ENCODE results near the gene MAPK8.
A peak's percentile ranks its signal among the peaks of the same experiment; 100 is the strongest.

The MAPK8 gene

GRCh38 chr10:48468866-48469511, 162.5 kb downstream of the MAPK8 start:
- no peak overlapping the region for H3K4me3 Mint-ChIP-seq
- no peak overlapping the region for H3K27ac Mint-ChIP-seq
- H3K9me3 Mint-ChIP-seq: no peaks in the 10 kb centered on the region
- no peaks in the 10 kb centered on the region for H3K36me3 Mint-ChIP-seq
- H3K4me1 Mint-ChIP-seq: no peaks in the 10 kb centered on the region
- DNase-seq (ENCODE audit: low spot score in 2 of 2): no peak
- peak; percentile 12 for ATAC-seq

GRCh38 chr10:48469516-48470020, 163.1 kb downstream of the MAPK8 start:
- ATAC-seq: no peak
- Mint-ChIP-seq H3K27ac (no peak overlapping the region), H3K36me3 (no peaks in the 10 kb centered on the region), H3K4me3 (no peak overlapping the region), H3K9me3 (no peaks in the 10 kb centered on the region), H3K4me1 (no peaks in the 10 kb centered on the region)
- no peak for DNase-seq (ENCODE audit: low spot score in 2 of 2)

- no peak overlapping the region for H3K4me3 Mint-ChIP-seq
- no peak for DNase-seq (ENCODE audit: low spot score in 2 of 2)
These were observed 163.8 kb downstream of the MAPK8 start for GRCh38 chr10:48470115-48470892.

GRCh38 chr10:48470893-48471805, 164.7 kb downstream of the MAPK8 start:
- no peak for DNase-seq (ENCODE audit: low spot score in 2 of 2)

More at GRCh38 chr10:48470115-48470892, 163.8 kb downstream of the MAPK8 start:
- no peak for ATAC-seq
- no peak overlapping the region for H3K27ac Mint-ChIP-seq
- H3K4me1 Mint-ChIP-seq: no peaks in the 10 kb centered on the region
- H3K9me3 Mint-ChIP-seq: no peaks in the 10 kb centered on the region
- H3K36me3 Mint-ChIP-seq: no peaks in the 10 kb centered on the region

GRCh38 chr10:48472501-48473069, 166.1 kb downstream of the MAPK8 start:
- no peaks in the 10 kb centered on the region for H3K36me3 Mint-ChIP-seq
- no peaks in the 10 kb centered on the region for H3K9me3 Mint-ChIP-seq
- ATAC-seq: no peak
- H3K4me3 Mint-ChIP-seq: no peak overlapping the region
- no peaks in the 10 kb centered on the region for H3K4me1 Mint-ChIP-seq
- DNase-seq (ENCODE audit: low spot score in 2 of 2): no peak
- H3K27ac Mint-ChIP-seq: no peak overlapping the region

More at GRCh38 chr10:48470893-48471805, 164.7 kb downstream of the MAPK8 start:
- no peaks in the 10 kb centered on the region for H3K36me3 Mint-ChIP-seq
- no peaks in the 10 kb centered on the region for H3K4me1 Mint-ChIP-seq
- ATAC-seq: no peak
- H3K27ac Mint-ChIP-seq: no peak overlapping the region
- no peak overlapping the region for H3K4me3 Mint-ChIP-seq
- no peaks in the 10 kb centered on the region for H3K9me3 Mint-ChIP-seq

GRCh38 chr10:48473704-48474103, 167.2 kb downstream of the MAPK8 start:
- DNase-seq (ENCODE audit: low spot score in 2 of 2) (no peak), ATAC-seq (no peak)
- H3K27ac Mint-ChIP-seq: no peak overlapping the region
- H3K9me3 Mint-ChIP-seq: no peaks in the 10 kb centered on the region
- H3K4me3 Mint-ChIP-seq: no peak overlapping the region
- no peaks in the 10 kb centered on the region for H3K4me1 Mint-ChIP-seq
- H3K36me3 Mint-ChIP-seq: no peaks in the 10 kb centered on the region

- ATAC-seq (no peak), DNase-seq (ENCODE audit: low spot score in 2 of 2) (no peak)
- H3K9me3 Mint-ChIP-seq: no peaks in the 10 kb centered on the region
- H3K4me1 Mint-ChIP-seq: no peaks in the 10 kb centered on the region
- H3K36me3 Mint-ChIP-seq: no peaks in the 10 kb centered on the region
- H3K4me3 Mint-ChIP-seq: no peak overlapping the region
- no peak overlapping the region for H3K27ac Mint-ChIP-seq
These were observed 168.4 kb downstream of the MAPK8 start for GRCh38 chr10:48474765-48475365.

- H3K27ac Mint-ChIP-seq: no peak overlapping the region
- H3K36me3 Mint-ChIP-seq: no peaks in the 10 kb centered on the region
- H3K4me3 Mint-ChIP-seq: no peak overlapping the region
- ATAC-seq (no peak), DNase-seq (ENCODE audit: low spot score in 2 of 2) (no peak)
- no peaks in the 10 kb centered on the region for H3K9me3 Mint-ChIP-seq
- H3K4me1 Mint-ChIP-seq: no peaks in the 10 kb centered on the region
These were observed 169.4 kb downstream of the MAPK8 start for GRCh38 chr10:48475943-48476278.

GRCh38 chr10:48476279-48476982, 170.0 kb downstream of the MAPK8 start:
- H3K4me1 Mint-ChIP-seq: no peaks in the 10 kb centered on the region
- no peaks in the 10 kb centered on the region for H3K9me3 Mint-ChIP-seq
- DNase-seq (ENCODE audit: low spot score in 2 of 2) (no peak), ATAC-seq (no peak)
- H3K36me3 Mint-ChIP-seq: no peaks in the 10 kb centered on the region
- H3K4me3 Mint-ChIP-seq: no peak overlapping the region
- H3K27ac Mint-ChIP-seq: no peak overlapping the region

- no peak overlapping the region for H3K4me3 Mint-ChIP-seq
- H3K27ac Mint-ChIP-seq: no peak overlapping the region
- DNase-seq (ENCODE audit: low spot score in 2 of 2) (no peak), ATAC-seq (no peak)
- no peaks in the 10 kb centered on the region for H3K4me1 Mint-ChIP-seq
- H3K9me3 Mint-ChIP-seq: no peaks in the 10 kb centered on the region
- no peaks in the 10 kb centered on the region for H3K36me3 Mint-ChIP-seq
These were observed 170.7 kb downstream of the MAPK8 start for GRCh38 chr10:48477141-48477540.

GRCh38 chr10:48477616-48478015, 171.1 kb downstream of the MAPK8 start:
- DNase-seq (ENCODE audit: low spot score in 2 of 2): no peak
- no peaks in the 10 kb centered on the region for H3K4me1 Mint-ChIP-seq
- H3K9me3 Mint-ChIP-seq: no peaks in the 10 kb centered on the region
- ATAC-seq: no peak
- no peaks in the 10 kb centered on the region for H3K36me3 Mint-ChIP-seq
- no peak overlapping the region for H3K27ac Mint-ChIP-seq
- H3K4me3 Mint-ChIP-seq: no peak overlapping the region

- Mint-ChIP-seq H3K4me3 (no peak overlapping the region), H3K36me3 (no peaks in the 10 kb centered on the region), H3K27ac (no peak overlapping the region)
These were observed 172.0 kb downstream of the MAPK8 start for GRCh38 chr10:48478469-48478868.

GRCh38 chr10:48478980-48479811, 172.7 kb downstream of the MAPK8 start:
- no peak for DNase-seq (ENCODE audit: low spot score in 2 of 2)
- H3K36me3 Mint-ChIP-seq: no peaks in the 10 kb centered on the region

More at GRCh38 chr10:48478469-48478868, 172.0 kb downstream of the MAPK8 start:
- DNase-seq (ENCODE audit: low spot score in 2 of 2) (no peak), ATAC-seq (no peak)
- no peaks in the 10 kb centered on the region for H3K4me1 Mint-ChIP-seq
- H3K9me3 Mint-ChIP-seq: no peaks in the 10 kb centered on the region

More at GRCh38 chr10:48478980-48479811, 172.7 kb downstream of the MAPK8 start:
- no peak overlapping the region for H3K27ac Mint-ChIP-seq
- no peak overlapping the region for H3K4me3 Mint-ChIP-seq
- no peaks in the 10 kb centered on the region for H3K9me3 Mint-ChIP-seq
- no peak for ATAC-seq
- no peaks in the 10 kb centered on the region for H3K4me1 Mint-ChIP-seq

All from stimulated activated effector memory CD8-positive, alpha-beta T cell treated with anti-CD3 and anti-CD28 coated beads, Interleukin-12 subunit alpha, Interleukin-12 subunit beta, amount 100 ng/mL, for 72 hours (primary cell).